CD1c-positive myeloid dendritic cell (primary cell): ENCODE measurements around the gene OR2T11.
A peak's percentile ranks its signal among the peaks of the same experiment; 100 is the strongest.
"Not testable (repeated sequence)": the region's sequence is repeated elsewhere in the genome, so short reads cannot be mapped to it uniquely, and the experiment has no call there.

Source experiments
- DNase-seq: peaks from one replicate; pipeline ENCODE4 v3.0.0-alpha.2; 2016; ENCODE audit errors: extremely low spot score

The OR2T11 gene

GRCh38 chr1:248621770-248622169, 13.1 kb downstream of the OR2T11 start:
- no peak for DNase-seq

- peak; percentile 60 for DNase-seq
These were observed 16.0 kb downstream of the OR2T11 start for GRCh38 chr1:248618878-248619277.

- no peak for DNase-seq
These were observed 16.8 kb downstream of the OR2T11 start for GRCh38 chr1:248618119-248618518.

GRCh38 chr1:248613742-248614141, 21.1 kb downstream of the OR2T11 start:
- no peak for DNase-seq

GRCh38 chr1:248611883-248612414, 22.9 kb downstream of the OR2T11 start:
- DNase-seq: peak; percentile 9

GRCh38 chr1:248610301-248610700, 24.6 kb downstream of the OR2T11 start:
- DNase-seq: no peak

GRCh38 chr1:248599396-248599795, 35.5 kb downstream of the OR2T11 start:
- no peak for DNase-seq

- no peak for DNase-seq
These were observed 37.3 kb downstream of the OR2T11 start, which contains the start of gene OR2T10 for GRCh38 chr1:248597589-248597988. OR2T10 (minus strand) TSS chr1:248597700; CDS start chr1:248593768, 3,932 bp downstream.

- peak; percentile 65 for DNase-seq
These were observed 38.3 kb downstream of the OR2T11 start for GRCh38 chr1:248596615-248597014.

- no peak for DNase-seq
These were observed 41.7 kb downstream of the OR2T11 start for GRCh38 chr1:248593226-248593625.

GRCh38 chr1:248592655-248593054, 42.2 kb downstream of the OR2T11 start:
- no peak for DNase-seq

- DNase-seq: no peak
These were observed 44.8 kb downstream of the OR2T11 start for GRCh38 chr1:248590055-248590454.

GRCh38 chr1:248589334-248589733, 45.6 kb downstream of the OR2T11 start:
- no peak for DNase-seq

- no peak for DNase-seq
These were observed 49.6 kb downstream of the OR2T11 start for GRCh38 chr1:248585266-248585665.

- DNase-seq: peak; percentile 60
These were observed 58.5 kb downstream of the OR2T11 start for GRCh38 chr1:248576260-248576980.

- DNase-seq: not testable (repeated sequence)
These were observed 60.2 kb downstream of the OR2T11 start, which contains the start of gene OR2T34 for GRCh38 chr1:248574657-248575056. OR2T34 (minus strand) TSS chr1:248574757; CDS start chr1:248574757, 0 bp downstream.

- DNase-seq: not testable (repeated sequence)
These were observed 61.0 kb downstream of the OR2T11 start for GRCh38 chr1:248573856-248574255.
